GM18519 (cell line): ENCODE measurements around the gene GATA2.

Experiments used
- ATAC-seq: cut with Tn5 transposase; IDR thresholded peaks from one replicate; pipeline ENCODE4 v1.9.1; 2021; ENCODE audit warnings: mild to moderate bottlenecking, moderate library complexity; ENCODE audit not compliant: unreplicated experiment, low FRiP score

Gene GATA2

DNA sequence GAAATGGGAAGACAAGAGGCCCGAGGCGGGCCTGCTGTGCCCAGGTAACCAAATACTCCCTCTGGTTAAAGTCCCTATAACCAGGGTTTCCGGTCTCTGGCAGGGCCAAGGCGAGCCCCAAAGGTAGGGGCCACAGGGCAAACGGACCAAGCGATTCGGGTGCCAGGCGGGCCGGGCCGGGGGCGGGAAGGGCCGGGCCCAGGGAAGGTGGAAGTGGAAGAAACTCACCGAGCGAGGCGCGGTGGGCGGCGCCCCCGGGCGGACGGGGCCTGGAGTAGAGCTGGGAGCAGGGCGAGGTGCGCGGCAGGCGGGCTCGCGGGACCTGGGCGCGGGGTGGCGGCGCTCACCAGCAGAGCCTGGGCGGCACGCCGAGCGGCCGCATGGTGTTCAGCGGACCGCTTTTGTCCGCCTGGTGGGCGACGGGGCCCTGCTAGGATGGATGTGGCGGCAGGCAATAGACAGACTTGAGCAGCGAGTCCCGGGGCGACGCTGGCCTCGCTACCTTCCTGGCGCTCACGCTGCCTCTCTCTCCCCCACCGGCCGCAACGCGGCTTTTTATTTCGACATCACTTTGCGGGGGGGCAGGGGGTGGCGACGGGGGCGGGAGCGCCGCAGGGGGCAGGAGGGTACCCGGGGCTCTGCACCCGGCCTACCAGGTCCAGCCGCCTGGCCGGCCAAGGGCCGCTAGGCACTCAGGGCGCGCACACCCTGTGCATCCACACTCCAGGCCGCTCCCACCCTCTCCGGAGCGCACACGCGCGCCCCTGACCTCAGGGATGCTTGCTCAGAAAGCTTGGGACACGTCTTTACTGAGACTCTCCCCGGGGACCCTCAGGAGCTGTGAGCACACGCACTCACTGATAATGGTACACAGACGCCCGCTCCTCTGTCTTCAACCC lies at the start of gene GATA2:
Gene GATA2, minus strand, starts transcription at position 531 of the 899 bp plus-strand sequence. CDS start 6,170 bp downstream, outside the sequence.
- no peak for ATAC-seq

DNA sequence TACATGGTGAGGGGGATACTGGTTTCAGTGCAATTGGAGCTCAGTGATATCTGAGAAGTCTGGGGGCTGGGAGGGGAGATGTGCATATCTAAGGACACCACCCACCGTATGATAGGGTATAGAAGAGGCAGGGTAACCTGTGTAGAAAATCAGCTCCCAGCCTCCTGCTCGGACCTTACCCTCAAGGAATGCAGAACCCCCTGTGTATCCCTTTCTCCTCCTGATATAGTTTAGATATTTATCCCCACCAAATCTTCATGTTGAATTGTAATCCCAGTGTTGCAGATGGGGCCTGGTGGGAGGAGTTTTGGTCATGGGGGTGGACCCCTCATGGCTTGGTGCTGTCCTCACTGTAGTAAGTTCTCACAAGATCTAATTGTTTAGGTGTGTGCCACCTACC lies 48.2 kb upstream of the GATA2 start:
- ATAC-seq: no peak

DNA sequence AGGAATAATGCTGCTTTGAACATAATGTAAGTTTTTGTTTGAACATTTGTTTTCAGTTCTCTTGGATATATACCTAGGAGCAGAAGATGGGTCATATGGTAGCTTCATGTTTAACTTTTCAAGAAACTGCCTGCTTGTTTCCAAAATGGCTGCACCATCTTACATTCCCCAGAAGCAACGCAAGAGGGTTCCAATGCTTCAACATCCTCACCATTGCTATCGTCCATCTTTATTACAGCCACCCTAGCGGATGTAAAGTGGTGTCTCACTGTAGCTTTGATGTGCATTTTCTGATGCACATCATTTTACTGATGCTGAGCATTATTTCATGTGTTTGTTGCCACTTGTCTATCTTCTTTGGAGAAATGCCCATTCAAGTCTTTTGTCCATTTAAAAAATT lies 46.4 kb upstream of the GATA2 start:
- no peak for ATAC-seq

DNA sequence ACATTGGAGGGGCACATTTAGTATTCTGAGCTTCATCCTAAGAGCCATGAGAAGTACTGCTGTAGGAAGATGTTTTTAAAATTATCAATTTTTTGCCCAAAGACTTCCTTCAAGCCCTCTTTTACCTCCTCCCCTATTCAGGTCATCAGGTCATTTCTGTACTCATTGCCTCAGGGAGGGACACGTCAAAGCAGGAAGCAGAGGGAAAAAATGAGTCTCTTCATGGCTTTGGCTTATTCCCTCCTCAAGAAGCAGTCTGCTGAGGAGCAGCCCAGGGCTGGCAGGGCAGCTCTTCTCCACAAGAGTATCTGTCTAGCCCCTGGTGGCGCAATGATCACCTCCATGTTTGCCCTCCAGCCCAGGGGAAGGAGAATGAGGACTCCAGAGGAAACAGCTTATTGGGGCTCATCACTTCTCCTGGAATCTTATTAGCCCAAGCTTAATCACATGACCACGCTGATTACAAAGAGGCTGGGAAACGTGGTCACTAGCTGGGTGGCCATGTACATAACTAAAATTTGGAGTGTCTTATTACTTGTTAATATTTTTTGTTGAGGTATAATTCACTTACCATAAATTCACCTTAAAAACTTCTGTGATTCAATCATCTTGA lies 44.2 kb upstream of the GATA2 start:
- ATAC-seq: no peak

DNA sequence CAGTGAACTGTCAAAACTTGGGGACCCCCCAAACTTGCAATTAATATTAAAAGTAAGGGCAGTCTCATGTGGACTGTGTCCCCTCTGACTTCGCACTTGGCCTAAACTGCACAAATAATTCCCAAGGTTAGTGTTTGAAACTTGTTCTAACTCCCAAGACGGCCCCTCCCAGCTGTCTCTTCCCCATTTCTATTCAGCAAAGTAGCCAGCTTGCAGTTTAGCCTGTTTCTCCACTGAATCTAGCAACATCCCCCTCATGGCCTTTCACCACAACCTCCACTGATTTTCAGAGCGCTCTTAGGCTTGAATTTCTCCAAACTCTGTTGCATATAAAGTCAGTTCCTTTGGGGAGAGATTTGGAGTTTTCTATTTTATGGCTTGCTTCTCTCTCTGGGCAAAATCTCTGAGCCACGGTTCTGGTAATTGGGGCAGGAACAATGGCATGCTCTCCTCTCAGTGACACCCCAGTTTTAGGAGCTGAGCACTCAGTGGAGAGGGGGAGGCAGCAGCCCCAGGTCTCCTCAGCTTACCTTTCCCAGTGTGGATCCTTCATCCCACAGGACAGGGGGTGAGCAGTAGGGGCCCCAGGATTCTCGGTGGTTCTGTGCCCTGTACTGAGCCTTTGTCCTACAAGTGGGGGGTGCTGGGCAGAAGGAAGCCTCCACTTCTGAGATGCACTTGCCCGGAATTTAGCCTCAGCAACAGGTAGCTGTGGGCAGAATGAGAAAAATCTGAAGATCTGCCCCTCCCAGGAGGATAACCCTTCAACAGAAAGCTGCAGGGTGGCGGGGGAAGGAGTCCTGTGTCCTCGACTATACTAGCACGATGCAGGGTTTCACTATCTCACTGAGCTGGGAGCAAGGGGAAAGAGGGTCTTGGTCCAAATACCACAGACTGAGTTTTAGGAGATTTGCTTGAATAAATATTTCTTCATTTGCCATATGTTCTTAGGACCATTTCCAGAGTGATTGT lies 39.3 kb upstream of the GATA2 start:
- no peak for ATAC-seq

DNA sequence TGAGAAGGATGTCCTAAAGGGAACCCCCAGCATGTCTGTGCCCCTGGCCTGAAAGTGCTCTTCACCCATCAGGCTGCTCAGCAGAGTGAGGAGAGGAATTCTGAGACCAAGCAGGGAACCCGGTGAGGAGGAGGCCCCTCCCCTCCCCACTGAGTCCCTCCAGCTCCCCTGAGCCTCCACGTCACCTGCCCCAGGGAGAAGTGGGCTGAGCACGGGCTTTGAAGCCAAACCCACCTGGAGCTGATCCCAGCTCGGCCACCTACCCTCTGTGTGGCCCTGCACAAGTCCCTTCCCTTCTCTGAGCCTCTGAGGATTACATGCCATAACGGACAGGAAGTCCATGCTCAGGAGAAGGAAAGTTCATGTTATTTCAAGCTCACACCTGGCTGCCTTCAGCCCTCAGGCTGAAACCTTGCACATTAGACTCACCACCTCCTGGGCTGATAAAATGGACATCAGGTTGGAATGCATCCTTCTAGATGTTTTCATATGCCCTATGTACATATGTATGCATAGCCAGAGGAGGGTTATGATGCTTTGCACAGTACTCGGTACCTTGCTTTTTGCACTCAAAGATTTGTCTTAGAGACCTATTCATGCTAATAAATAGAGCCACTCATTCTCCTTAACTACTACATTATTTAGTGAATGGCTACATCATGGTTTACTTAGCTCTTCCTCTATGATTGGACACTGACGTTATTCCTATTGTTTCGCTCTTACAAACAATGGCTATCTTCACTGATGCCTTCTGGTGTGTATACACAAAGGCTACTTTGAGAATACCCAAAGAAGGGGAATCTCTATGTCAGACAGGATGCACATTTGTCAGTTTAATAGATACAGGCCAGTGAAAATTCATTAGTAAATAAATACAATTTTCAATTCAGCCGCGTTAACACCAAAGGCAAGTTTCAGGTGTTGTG lies 31.6 kb upstream of the GATA2 start:
- no peak for ATAC-seq

DNA sequence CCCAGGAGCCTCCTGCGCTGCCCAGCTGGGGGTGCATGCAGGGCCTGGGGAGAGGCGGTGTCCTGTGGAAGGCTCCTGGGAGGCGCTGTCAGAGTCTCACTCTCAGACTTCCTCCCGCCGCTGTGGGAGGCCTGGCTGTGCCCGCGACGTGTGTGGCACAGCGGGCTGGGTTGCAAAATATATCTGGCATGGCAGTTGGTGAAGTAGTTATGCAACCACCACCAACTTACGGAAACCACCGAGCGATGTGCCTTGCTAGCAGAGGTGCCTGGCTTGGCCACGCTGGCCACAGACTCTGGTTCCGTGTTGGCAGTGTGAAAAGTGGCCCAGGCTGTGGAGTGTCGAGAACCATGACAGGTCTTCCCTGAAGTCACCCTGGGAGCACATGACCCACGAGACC lies 30.6 kb upstream of the GATA2 start:
- ATAC-seq: no peak

DNA sequence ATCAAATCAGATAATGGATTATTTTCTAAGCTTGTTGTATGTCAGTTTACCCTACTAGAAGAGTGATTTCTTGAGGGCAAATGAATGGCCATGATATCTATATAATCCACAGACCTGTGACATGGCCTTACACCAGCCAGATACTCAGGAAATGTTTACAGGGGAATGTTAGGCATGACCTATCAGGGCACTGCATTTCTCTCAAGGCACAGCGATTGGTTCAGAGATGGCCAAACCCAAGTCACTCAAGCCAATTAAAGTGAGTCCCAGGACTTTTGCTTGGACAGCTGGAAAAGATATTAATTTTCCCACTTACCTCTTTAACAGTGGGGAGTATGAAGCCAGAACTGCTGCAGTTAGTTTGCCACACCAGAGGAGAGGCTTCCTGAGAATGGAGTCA lies 28.7 kb upstream of the GATA2 start:
- no peak for ATAC-seq

DNA sequence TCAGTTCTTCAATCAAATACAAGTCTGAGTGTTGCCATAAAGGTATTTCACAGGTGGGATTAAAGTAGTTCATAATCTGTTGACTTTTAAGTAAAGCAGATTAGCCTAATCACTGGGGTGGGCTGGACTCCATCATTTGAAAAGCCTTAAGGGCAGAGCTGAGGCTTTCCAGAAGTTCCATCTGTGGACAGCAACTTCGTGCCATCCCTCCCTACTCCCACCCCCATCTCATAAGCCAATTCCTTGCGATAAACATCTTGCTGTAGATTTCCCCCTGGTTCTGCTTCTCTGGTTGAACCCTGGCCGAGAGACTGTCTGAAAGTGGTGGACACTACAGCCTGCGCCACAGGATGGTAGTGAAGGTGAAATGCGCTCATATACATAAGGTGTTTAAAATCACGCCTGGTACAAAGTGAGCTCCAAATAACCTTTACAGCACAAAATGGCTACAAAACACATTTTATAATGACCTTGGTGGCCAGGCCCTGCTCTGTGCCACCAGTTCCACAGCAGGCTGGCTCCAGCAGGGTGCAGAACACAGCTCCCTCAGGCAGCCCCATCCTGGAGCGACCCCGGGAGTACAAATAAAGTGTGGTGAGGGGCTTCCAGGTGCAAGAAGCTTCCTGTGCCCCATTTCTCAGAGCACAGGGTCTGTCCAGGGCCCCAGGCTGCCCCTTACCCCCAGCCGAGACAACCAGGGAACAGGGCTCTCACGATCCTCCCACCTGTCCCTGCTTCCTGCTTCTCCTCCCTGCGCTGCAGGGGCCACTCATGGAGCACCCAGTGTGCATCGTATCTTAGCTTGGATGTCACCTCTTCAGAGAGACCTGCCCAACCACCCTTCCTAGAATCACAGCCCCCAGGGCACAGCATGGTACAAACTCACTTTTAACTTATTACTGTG lies 25.8 kb upstream of the GATA2 start:
- ATAC-seq: no peak

DNA sequence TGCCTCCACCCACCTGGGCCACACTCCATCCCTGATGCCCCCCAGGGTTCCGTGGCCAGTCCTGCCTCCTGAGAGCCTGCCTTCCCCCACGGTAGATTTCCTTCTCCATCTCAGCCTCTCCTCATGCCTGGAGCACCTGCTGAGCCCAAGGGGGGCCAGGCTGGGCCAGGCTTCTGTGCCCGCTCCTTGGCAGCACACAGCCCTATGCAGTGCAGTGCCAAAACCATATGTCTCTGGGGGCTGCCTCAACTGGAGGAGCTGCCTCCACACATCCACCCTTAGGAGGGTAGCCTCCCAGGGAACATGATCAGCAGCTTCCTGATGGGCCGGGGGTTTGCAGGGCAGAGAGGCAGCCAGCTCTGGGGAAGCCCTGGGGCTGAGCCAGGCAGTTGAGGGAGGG lies 24.6 kb upstream of the GATA2 start:
- no peak for ATAC-seq

DNA sequence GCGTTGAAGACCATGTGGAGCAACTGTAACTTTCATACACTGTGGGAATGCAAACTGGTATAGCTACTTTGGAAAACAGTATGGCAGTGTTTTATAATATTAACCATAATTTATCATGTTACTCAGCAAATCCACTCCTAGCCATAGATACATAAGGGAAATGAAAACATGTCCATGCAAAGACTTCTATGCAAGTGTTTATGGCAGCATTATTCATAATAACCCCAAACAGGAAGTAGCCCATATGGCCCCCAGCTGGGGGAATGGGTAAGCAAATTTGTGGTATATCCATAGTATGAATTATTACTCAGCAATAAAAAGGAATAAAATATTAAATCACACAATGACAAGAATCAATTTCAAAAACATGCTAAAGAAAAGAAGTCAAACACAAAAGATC lies 23.0 kb upstream of the GATA2 start:
- no peak for ATAC-seq

DNA sequence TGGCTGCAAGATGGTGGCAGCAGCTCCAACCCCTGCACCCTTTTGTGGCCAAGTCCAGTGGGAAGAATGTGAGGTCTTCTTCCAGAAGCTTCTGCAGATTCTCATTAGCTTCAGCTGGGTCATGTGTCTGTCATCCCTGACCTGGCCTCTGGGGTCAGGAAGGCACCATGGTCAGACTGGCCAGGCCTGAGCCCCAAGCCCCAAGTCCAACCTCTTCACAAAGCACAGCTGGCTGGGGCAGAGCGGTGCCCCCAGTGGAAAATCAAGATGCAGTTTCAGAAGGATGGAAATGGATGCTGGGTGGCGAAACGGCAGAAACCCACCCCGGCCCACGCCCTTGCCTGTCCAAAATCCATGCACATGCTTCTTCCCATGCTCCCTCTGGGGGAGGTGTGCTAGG lies 15.9 kb upstream of the GATA2 start:
- ATAC-seq: no peak

DNA sequence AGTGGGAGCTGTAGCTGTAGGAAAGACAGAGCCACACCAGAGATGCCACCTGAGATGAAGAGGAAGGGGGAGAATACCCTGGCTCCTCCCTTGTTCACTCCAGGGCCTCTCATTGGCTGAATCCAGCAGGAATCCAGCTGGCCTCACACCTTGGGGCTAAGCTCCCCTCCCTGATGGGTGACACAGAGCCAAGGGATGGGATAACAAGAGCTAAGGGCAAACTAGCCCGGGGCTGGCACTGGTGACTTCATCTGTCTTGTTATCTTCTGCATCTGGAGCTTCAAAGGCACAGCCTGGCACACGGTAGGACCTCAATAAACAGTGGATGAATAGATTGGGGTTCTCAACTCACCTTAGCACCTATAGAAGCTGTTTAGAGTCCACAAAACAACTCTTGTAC lies 13.8 kb upstream of the GATA2 start:
- no peak for ATAC-seq

DNA sequence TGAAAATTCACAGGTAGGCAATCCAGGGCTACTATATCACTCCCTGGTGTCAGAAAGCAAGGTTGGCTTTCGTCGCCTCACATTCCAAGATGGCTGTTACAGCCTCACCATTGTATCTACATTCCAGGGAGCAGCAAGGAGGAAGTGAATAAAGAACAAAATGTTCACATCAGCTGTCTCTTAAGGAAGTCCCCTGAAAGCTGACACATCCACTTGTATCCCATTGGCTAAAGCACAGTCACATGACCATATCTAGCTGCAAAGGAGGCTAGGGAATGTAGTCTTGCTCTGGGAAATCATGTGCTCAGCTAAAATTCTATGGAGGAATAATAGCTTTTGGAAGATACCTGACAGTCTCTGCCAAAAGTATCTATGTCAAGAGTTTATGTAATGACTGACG lies 12.8 kb upstream of the GATA2 start:
- no peak for ATAC-seq

DNA sequence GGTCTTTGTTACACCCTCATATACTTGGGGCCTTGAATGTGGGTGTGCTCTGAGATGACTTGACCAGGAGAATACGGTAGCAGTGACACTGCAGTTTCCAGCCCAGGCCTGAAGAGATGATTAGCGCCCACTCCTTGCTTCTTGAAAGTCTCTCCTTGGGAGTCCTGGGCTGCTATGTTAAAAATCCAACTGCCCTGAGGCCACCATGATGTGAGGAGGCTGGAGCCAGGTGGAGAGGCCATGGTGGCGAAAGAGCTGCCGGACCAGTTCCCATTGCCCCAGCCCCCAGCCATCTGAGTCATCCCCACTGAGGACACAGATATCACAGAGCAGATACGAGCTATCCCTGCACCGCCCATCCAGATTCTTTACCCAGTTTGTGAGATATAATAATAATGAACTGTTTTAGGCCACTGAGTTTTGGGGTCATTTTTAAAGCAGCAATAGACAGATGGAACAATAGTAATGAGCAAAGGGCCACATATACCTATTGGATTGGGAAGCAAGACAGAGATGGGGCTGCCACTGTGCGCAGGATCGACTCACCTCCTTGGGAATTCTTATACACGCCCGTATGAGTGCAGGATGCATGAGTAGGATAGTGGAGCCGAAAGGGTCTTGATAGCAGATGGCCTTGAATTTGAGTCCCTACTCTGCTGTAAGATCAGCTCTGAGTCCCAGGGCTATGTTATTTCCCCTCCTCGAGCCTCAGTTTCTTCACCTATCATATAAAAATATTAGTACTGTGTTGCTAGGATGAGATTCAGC lies 12.1 kb upstream of the GATA2 start:
- ATAC-seq: no peak

DNA sequence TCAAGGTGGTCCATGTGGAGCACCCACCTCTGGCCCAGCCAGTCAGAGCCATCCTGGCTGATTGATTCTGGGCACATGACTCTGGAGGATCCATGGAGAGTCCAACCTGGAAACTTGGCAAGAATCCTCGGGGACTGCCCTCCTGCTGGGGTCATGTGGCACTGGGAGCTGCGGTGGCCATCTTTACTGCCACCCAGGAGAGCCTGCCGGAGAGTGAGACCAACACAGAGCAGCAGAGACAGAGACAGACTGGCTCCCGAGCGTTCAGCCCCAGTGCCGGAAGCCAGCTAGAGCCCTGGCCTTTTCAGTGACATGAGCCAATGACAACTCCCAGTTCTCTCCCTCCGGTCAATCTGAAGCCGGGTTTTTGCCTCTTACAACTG lies 11.5 kb upstream of the GATA2 start:
- no peak for ATAC-seq

DNA sequence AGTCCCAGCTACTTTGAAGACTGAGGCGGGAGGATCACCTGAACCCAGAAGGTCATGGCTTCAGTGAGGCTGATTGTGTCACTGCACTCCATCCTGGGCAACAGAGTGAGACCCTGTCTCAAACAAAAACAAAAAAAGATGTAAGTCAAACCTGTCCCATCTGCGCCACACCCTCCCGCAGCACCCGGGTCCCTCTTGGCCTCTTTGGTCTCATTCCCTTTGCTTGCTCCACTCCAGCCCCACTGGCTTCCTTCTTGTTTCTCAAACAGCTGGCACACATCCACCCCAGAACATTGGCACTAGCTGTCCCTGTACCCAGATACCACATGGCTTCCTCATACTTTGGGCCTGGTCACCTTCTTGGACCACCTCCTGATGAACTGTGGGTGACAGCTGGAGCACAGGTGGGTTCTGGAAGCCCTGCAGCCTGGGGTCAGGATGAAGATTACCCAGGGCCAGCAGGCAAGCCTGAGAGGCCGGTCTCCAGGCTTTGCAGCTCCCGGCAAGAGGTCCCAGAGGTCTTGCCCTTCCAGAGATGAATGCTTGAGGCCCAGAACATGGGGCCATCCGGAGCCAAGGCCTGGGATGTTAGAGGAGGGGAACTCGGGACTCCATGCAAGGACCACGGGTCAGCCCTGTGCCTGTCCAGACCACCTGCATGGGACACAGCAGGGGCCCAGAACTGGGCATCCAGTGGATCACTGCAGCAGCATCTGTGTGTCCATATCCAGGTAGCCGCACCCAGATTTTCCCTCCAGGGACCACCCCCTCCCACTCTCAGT lies 10.9 kb upstream of the GATA2 start:
- ATAC-seq: no peak
